ENCODE data around the gene SRSF1. TPM values are rescaled to one million over a fixed set of nuclear protein-coding genes. Genes with fewer than 3 reads are reported as not detected.

SRSF1 gene
- total RNA-seq, 3 donors from 2014 or later: 150 to 188 (median 184) TPM

DNA sequence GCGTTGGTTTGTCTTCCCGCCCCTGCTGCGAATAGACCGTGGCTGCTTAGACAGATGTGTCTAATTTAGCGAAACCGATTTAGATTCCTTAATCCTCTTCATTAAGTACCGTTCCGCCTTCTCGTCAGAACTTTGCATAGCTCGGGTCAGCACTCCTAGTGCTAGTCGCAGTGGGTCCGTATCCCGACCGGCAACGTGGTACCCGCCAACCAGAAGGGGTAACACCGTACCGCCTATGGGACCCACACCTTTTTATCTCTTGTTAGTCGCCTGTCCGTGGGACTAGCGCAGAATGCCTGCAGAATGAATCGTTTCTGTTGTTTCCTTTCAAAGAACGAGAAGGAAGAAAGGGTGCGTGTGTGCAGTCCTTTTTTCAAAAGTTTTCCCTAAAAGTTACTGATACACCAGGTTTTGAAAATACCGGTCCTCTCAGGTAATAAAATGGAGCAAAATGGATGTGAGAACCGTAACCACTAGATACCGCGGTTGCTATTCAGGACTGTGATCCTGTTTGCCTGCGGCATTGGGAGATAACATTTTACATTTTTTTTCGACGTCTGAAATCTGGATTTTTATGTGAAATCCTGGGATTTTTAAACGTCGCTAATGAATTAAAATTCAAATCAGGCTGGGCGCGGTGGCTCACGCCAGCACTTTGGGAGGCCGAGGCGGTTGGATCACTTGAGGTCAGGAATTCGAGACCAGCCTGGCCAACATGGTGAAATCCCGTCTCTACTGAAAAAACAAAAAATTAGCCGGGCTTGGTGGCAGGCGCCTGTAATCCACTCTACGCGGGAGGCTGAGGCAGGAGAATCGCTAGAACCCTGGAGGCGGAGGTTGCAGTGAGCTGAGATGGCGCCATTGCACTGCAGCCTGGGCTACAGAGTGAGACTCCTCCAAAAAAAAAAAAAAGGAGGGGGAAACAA, 998 bp upstream of the SRSF1 start:
- TF ChIP-seq, protein P1, sequence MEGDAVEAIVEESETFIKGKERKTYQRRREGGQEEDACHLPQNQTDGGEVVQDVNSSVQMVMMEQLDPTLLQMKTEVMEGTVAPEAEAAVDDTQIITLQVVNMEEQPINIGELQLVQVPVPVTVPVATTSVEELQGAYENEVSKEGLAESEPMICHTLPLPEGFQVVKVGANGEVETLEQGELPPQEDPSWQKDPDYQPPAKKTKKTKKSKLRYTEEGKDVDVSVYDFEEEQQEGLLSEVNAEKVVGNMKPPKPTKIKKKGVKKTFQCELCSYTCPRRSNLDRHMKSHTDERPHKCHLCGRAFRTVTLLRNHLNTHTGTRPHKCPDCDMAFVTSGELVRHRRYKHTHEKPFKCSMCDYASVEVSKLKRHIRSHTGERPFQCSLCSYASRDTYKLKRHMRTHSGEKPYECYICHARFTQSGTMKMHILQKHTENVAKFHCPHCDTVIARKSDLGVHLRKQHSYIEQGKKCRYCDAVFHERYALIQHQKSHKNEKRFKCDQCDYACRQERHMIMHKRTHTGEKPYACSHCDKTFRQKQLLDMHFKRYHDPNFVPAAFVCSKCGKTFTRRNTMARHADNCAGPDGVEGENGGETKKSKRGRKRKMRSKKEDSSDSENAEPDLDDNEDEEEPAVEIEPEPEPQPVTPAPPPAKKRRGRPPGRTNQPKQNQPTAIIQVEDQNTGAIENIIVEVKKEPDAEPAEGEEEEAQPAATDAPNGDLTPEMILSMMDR (IDR thresholded peaks at IDR 0.05): no peak
- Histone ChIP-seq H3K4me1 (ENCODE audit: low read depth) (peaks cover 23% of the 10 kb centered on the region), H3K4me3 (peak overlapping the region; percentile 83), H3K36me3 (ENCODE audit: low read depth) (no peaks in the 10 kb centered on the region), H3K9me3 (no peaks in the 10 kb centered on the region)
- ATAC-seq (no peak), DNase-seq (peak in 2 of 3 donors; percentile 9 to 36)
- intact Hi-C loops (cut with DNase I, micrococcal nuclease): loop anchor here (10.0 kb wide), 1 partner anchor 107 kb away; no protein-coding TSS in a partner anchor

DNA sequence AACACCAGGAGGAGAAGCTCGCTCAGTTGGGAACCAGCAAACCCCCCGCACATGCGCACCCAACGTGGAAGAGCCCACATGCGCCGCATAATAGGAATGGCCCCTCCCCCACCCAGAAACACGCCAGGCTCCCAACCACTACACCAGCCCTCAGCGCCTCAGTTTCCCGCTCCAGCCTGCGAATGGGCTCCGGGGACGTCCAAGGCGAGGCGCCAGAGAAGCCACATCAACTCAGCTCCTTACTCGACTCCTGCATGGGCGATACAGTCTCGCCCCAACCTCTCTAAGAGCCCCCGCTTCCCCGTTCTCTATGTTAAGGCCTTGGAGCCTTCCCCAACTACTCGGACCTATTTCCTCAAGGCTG, 504 bp downstream of the SRSF1 start:
- intact Hi-C loops (cut with DNase I, micrococcal nuclease): loop anchor here (10.0 kb wide), 1 partner anchor 108 kb away; no protein-coding TSS in a partner anchor
- H3K4me1 ChIP-seq (ENCODE audit: low read depth): peaks cover 27% of the 10 kb centered on the region

DNA sequence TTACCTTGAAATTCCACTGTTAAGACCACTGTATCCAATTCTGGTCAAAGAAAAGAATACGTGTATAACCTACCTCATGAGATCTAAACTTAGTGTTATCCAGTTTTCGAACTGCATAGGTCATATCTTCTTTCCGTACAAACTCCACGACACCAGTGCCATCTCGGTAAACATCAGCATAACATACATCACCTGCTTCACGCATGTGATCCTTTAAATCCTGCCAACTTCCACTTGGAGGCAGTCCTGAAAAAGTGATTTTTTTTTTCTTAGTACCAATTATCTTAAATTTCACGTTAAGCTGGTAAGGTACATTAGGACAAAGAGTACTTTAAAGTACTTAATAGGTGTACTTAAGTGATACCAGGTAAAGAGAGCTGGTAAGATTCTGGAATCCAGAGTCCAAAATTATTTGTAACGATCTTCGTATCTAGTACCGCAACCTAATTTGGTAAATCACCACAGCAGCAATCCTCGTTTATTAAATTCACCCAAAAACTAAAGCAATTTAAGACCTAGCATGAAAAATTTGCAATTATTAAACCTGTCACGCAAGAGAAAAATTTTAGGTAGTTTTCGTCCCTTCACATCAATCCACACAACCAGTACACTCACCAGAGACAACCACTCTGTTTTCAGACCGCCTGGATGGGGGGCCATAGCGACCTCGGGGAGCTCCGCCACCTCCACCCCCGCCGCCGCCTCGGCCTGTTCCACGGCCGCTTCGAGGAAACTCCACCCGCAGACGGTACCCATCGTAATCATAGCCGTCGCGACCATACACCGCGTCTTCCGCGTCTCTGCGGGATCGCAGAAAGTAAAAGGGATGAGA, 1.1 kb downstream of the SRSF1 start:
- Histone ChIP-seq H3K4me1 (ENCODE audit: low read depth) (peaks cover 27% of the 10 kb centered on the region), H3K9me3 (no peaks in the 10 kb centered on the region), H3K4me3 (peak overlapping the region; percentile 83), H3K36me3 (ENCODE audit: low read depth) (no peaks in the 10 kb centered on the region)
- DNase-seq (no peak), ATAC-seq (no peak)
- intact Hi-C loops (cut with DNase I, micrococcal nuclease): loop anchor here (10.0 kb wide), 1 partner anchor 109 kb away; no protein-coding TSS in a partner anchor
- TF ChIP-seq, protein P1 (IDR thresholded peaks at IDR 0.05): no peak

More for the DNA sequence above, 504 bp downstream of the SRSF1 start:
- Histone ChIP-seq H3K36me3 (ENCODE audit: low read depth) (no peaks in the 10 kb centered on the region), H3K9me3 (no peaks in the 10 kb centered on the region), H3K4me3 (peak overlapping the region; percentile 83)
- ATAC-seq (peak; percentile 67), DNase-seq (peak; percentile 82 to 88 (median 84))
- TF ChIP-seq, protein P1 (IDR thresholded peaks at IDR 0.05): no peak

DNA sequence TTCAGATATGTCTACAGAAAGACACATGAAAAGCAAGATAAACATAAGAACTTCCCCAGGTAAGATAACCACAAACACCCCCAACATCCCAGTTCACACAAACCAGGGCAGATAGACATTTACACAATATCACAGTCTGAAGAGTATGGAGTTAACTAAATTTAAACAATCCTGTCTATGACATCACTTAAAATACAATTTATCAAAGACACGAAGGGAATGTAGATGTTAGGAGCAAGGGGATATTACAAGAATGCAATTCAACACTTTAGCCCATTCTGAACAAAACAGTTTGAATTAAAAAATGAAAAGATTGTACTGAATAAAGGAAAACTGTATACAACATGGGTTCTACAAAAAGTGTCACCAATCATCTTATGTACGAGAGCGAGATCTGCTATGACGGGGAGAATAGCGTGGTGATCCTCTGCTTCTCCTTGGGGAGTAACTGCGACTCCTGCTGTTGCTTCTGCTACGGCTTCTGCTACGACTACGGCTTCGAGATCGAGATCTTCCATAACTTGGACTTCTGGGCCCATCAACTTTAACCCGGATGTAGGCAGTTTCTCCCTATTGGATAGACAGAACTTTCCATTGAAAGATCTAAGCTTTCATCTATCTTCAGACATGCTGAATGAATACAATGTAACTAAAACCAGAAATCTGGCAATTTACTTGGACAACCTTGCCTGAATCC, 1.9 kb downstream of the SRSF1 start:
- DNase-seq (no peak), ATAC-seq (no peak)
- TF ChIP-seq, protein P1 (IDR thresholded peaks at IDR 0.05): no peak
- no peaks in the 10 kb centered on the region for H3K9me3 ChIP-seq
- H3K36me3 ChIP-seq (ENCODE audit: low read depth): no peaks in the 10 kb centered on the region
- intact Hi-C loops (cut with DNase I, micrococcal nuclease): loop anchor here (10.0 kb wide), 1 partner anchor 110 kb away; no protein-coding TSS in a partner anchor
- peaks cover 27% of the 10 kb centered on the region for H3K4me1 ChIP-seq (ENCODE audit: low read depth)
- no peak overlapping the region for H3K4me3 ChIP-seq

DNA sequence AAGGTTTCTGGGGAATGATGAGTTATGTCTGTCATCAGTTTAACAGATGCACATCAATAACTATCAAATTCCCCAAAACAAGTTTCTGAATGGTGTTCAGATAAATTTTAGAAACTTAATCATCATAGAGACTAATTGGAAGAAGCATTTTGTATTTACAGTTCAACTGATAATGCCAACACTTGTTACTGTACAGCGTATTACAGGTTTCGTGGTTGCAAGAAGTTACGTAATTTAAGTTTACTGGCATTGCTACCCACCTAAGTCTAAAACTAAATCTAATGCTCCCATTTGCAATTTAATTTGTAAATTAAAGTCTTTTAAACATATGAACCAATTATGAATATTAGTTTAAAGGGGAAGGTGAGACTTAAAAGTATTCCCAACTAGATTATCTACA, 3.0 kb downstream of the SRSF1 start:
- no peaks in the 10 kb centered on the region for H3K36me3 ChIP-seq (ENCODE audit: low read depth)
- no peaks in the 10 kb centered on the region for H3K9me3 ChIP-seq
- H3K4me1 ChIP-seq (ENCODE audit: low read depth): peaks cover 27% of the 10 kb centered on the region
- intact Hi-C loops (cut with DNase I, micrococcal nuclease): loop anchor here (10.0 kb wide), 1 partner anchor 111 kb away; no protein-coding TSS in a partner anchor
- H3K4me3 ChIP-seq: no peak overlapping the region
- no peak for ATAC-seq
- TF ChIP-seq, protein P1 (IDR thresholded peaks at IDR 0.05): no peak
- no peak for DNase-seq
